Measurements from ENCODE around the gene MAN2B2.

DNA sequence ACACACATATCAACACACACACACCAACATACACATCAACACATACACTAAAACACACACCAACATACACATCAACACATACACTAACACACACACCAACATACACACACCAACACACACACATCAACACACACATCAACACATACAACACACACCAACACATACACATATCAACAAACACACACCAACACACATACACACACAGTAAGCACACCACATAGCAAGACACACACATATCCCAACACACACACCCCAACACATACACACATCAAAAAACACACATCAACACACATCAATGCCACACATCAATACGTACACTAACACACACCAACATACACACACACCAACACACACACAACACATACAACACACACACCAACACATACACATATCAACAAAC lies 40.9 kb upstream of the MAN2B2 start:
- TF ChIP-seq, protein P1, sequence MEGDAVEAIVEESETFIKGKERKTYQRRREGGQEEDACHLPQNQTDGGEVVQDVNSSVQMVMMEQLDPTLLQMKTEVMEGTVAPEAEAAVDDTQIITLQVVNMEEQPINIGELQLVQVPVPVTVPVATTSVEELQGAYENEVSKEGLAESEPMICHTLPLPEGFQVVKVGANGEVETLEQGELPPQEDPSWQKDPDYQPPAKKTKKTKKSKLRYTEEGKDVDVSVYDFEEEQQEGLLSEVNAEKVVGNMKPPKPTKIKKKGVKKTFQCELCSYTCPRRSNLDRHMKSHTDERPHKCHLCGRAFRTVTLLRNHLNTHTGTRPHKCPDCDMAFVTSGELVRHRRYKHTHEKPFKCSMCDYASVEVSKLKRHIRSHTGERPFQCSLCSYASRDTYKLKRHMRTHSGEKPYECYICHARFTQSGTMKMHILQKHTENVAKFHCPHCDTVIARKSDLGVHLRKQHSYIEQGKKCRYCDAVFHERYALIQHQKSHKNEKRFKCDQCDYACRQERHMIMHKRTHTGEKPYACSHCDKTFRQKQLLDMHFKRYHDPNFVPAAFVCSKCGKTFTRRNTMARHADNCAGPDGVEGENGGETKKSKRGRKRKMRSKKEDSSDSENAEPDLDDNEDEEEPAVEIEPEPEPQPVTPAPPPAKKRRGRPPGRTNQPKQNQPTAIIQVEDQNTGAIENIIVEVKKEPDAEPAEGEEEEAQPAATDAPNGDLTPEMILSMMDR (IDR thresholded peaks at IDR 0.05), result peak in 1 of 3 donors; percentile 53
- TF ChIP-seq POLR2A (IDR thresholded peaks at IDR 0.05), result no peak

All from lower leg skin (tissue), 3 donors.